Mucosa of stomach (tissue), 1 donor: ENCODE data around the gene TNRC6A.
"Not testable (repeated sequence)": the region's sequence is repeated elsewhere in the genome, so short reads cannot be mapped to it uniquely, and the experiment has no call there.

Experiments used
- H3K27me3 ChIP-seq: one replicate; pipeline ENCODE4 v1.7.0; 2013; ENCODE audit warnings: mild to moderate bottlenecking, low read length; ENCODE audit not compliant: control insufficient read depth, insufficient read depth
- H3K36me3 ChIP-seq: one replicate; pipeline ENCODE4 v1.7.0; 2013; ENCODE audit warnings: low read length; ENCODE audit not compliant: control insufficient read depth, insufficient read depth
- H3K4me1 ChIP-seq: one replicate; pipeline ENCODE4 v1.7.0; 2013; ENCODE audit warnings: mild to moderate bottlenecking, low read length; ENCODE audit not compliant: control insufficient read depth, insufficient read depth
- H3K4me3 ChIP-seq: one replicate; pipeline ENCODE4 v1.7.0; 2013; ENCODE audit warnings: low read length
- H3K9ac ChIP-seq: one replicate; pipeline ENCODE4 v1.7.0; 2013; ENCODE audit warnings: mild to moderate bottlenecking, low read length, moderate library complexity
- H3K9me3 ChIP-seq: one replicate; pipeline ENCODE4 v1.7.0; 2013; ENCODE audit warnings: mild to moderate bottlenecking, low read length, moderate library complexity; ENCODE audit not compliant: control insufficient read depth
- donor health status: Pancreatic carcinoma.

The TNRC6A gene

GRCh38 chr16:24801761-24802302, 72.4 kb downstream of the TNRC6A start:
- H3K9ac ChIP-seq: no peak overlapping the region
- H3K4me3 ChIP-seq: no peak overlapping the region

GRCh38 chr16:24805484-24805883, 76.0 kb downstream of the TNRC6A start:
- Histone ChIP-seq H3K4me1 (no peaks in the 10 kb centered on the region), H3K27me3 (no peaks in the 10 kb centered on the region), H3K9me3 (no peaks in the 10 kb centered on the region), H3K36me3 (peaks cover 13% of the 10 kb centered on the region), H3K4me3 (no peak overlapping the region), H3K9ac (no peak overlapping the region)

More at GRCh38 chr16:24801761-24802302, 72.4 kb downstream of the TNRC6A start:
- Histone ChIP-seq H3K36me3 (peaks cover 11% of the 10 kb centered on the region), H3K27me3 (no peaks in the 10 kb centered on the region), H3K9me3 (no peaks in the 10 kb centered on the region), H3K4me1 (no peaks in the 10 kb centered on the region)

DNA sequence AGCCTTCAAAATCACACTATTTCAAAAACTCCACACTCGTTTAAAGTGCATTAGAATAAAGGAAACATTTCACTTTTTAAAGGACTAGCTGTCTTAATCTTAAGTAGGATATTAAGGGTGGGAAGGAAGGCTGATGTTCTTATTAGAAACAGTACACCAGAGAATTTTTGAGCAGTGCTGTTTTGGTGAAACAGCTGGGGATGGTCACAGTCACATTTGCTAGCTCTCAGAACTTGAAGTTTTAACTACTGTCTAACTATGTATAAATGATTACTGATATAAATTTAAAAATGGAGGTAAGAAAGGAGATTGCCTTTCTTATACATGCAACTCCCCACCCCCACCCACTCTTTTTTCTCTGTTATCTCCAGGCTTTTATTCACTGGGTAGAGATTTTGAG, 77.8 kb downstream of the TNRC6A start:
- Histone ChIP-seq H3K4me1 (no peaks in the 10 kb centered on the region), H3K9me3 (no peaks in the 10 kb centered on the region), H3K36me3 (peaks cover 15% of the 10 kb centered on the region), H3K4me3 (no peak overlapping the region), H3K27me3 (no peaks in the 10 kb centered on the region), H3K9ac (no peak overlapping the region)

GRCh38 chr16:24810951-24811843, 81.7 kb downstream of the TNRC6A start:
- no peaks in the 10 kb centered on the region for H3K27me3 ChIP-seq
- H3K9ac ChIP-seq: no peak overlapping the region
- H3K4me3 ChIP-seq: no peak overlapping the region
- peaks cover 14% of the 10 kb centered on the region for H3K36me3 ChIP-seq
- no peaks in the 10 kb centered on the region for H3K9me3 ChIP-seq
- H3K4me1 ChIP-seq: no peaks in the 10 kb centered on the region

DNA sequence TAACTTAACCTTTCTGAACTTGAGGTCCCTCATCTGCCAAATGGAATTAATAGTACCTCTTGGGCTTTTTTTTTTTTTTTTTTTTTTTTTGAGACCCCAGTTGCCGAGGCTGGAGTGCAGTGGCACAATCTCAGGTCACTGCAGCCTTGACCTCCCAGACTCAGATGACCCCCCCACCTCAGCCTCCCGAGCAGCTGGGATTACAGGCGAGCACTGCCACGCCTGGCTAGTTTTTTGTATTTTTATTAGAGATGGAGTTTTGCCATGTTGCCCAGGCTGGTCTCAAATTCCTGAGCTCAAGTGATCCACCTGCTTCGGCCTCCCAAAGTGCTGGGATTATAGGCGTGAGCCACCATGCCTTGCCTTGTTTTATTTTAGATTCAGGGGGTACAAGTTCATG, 83.4 kb downstream of the TNRC6A start:
- H3K9ac ChIP-seq, H3K4me3 ChIP-seq, H3K4me1 ChIP-seq, H3K36me3 ChIP-seq, H3K27me3 ChIP-seq, H3K9me3 ChIP-seq: not testable (repeated sequence)

GRCh38 chr16:24815021-24815420, 85.6 kb downstream of the TNRC6A start:
- Histone ChIP-seq H3K4me3 (no peak overlapping the region), H3K36me3 (peaks cover 13% of the 10 kb centered on the region), H3K27me3 (no peaks in the 10 kb centered on the region), H3K9ac (no peak overlapping the region), H3K4me1 (no peaks in the 10 kb centered on the region), H3K9me3 (no peaks in the 10 kb centered on the region)

- Histone ChIP-seq H3K9ac (no peak overlapping the region), H3K27me3 (no peaks in the 10 kb centered on the region), H3K36me3 (peaks cover 26% of the 10 kb centered on the region), H3K9me3 (no peaks in the 10 kb centered on the region), H3K4me1 (no peaks in the 10 kb centered on the region), H3K4me3 (no peak overlapping the region)
These were observed 87.2 kb downstream of the TNRC6A start for GRCh38 chr16:24816688-24817087.

GRCh38 chr16:24819462-24820040, 90.1 kb downstream of the TNRC6A start:
- peaks cover 36% of the 10 kb centered on the region for H3K36me3 ChIP-seq
- no peaks in the 10 kb centered on the region for H3K27me3 ChIP-seq
- no peaks in the 10 kb centered on the region for H3K9me3 ChIP-seq
- H3K4me3 ChIP-seq: no peak overlapping the region
- H3K9ac ChIP-seq: no peak overlapping the region
- no peaks in the 10 kb centered on the region for H3K4me1 ChIP-seq

GRCh38 chr16:24820522-24820921, 91.1 kb downstream of the TNRC6A start:
- Histone ChIP-seq H3K4me3 (no peak overlapping the region), H3K36me3 (peaks cover 36% of the 10 kb centered on the region), H3K27me3 (no peaks in the 10 kb centered on the region), H3K9me3 (no peaks in the 10 kb centered on the region), H3K9ac (no peak overlapping the region), H3K4me1 (no peaks in the 10 kb centered on the region)

GRCh38 chr16:24821129-24821528, 91.7 kb downstream of the TNRC6A start:
- Histone ChIP-seq H3K36me3 (peaks cover 36% of the 10 kb centered on the region), H3K4me3 (no peak overlapping the region), H3K9ac (no peak overlapping the region)

DNA sequence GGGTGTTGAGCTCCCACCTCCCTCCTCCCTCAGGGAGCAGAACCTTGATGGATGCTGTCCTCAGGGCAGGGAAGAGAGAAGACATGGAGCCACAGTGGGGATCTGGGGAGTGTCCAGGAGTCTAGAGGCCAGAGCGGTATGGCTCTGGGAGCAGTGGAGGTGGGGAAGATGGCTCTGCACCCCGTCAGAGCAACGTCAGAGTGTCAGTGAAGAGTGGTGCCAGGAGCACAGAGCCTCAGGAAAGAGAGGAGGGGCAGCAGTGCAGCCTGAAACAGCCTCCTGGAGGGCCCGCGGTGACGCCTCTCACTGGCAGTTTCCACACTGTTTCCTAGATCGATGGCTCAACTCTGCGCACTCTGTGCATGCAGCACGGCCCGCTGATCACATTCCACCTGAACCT, 93.1 kb downstream of the TNRC6A start:
- peaks cover 36% of the 10 kb centered on the region for H3K36me3 ChIP-seq
- H3K4me1 ChIP-seq: no peaks in the 10 kb centered on the region

More at GRCh38 chr16:24821129-24821528, 91.7 kb downstream of the TNRC6A start:
- no peaks in the 10 kb centered on the region for H3K9me3 ChIP-seq
- no peaks in the 10 kb centered on the region for H3K27me3 ChIP-seq
- H3K4me1 ChIP-seq: no peaks in the 10 kb centered on the region

DNA sequence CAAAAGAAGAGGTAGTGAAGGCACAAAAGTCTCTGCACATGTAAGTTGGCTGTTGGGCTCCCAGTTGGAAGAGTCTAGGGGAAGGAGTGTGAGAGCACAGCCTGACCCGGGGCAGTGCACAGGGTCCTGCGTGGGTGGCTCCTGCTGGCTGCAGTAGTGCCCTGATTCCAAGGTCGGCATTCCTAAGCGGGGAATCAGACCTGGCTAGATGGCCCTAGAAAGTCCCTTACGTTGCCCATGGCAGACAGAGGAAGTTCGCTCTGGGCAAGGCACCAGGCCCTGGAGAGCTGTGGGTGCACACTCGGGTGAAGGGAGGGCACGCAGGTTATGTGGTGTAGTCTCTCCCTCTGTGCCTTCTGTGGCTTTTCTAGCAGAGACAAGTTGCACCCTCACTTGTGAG, 93.5 kb downstream of the TNRC6A start:
- Histone ChIP-seq H3K27me3 (no peaks in the 10 kb centered on the region), H3K4me3 (no peak overlapping the region), H3K9me3 (no peaks in the 10 kb centered on the region), H3K4me1 (no peaks in the 10 kb centered on the region), H3K36me3 (peaks cover 33% of the 10 kb centered on the region), H3K9ac (no peak overlapping the region)

More for the DNA sequence above, 93.1 kb downstream of the TNRC6A start:
- H3K9ac ChIP-seq: no peak overlapping the region
- H3K9me3 ChIP-seq: no peaks in the 10 kb centered on the region
- H3K27me3 ChIP-seq: no peaks in the 10 kb centered on the region
- no peak overlapping the region for H3K4me3 ChIP-seq
